Muscle layer of duodenum (tissue), 2 donors: ENCODE data around the gene CRLF2.

Experiments
- H3K27ac ChIP-seq: one replicate; pipeline ENCODE4 v1.7.0; 2013; ENCODE audit warnings: mild to moderate bottlenecking, low read length
- H3K27me3 ChIP-seq: one replicate; pipeline ENCODE4 v1.7.0; 2013; ENCODE audit warnings: low read depth, mild to moderate bottlenecking, control low read depth, low read length
- H3K36me3 ChIP-seq, 2 donors: one replicate each; pipeline ENCODE4 v1.7.0; 2013; ENCODE audit warnings: low read length in 2 of 2, control low read depth in 1 of 2, mild to moderate bottlenecking in 1 of 2; ENCODE audit not compliant: insufficient read depth in 2 of 2, control insufficient read depth in 1 of 2
- H3K4me1 ChIP-seq, 2 donors: one replicate each; pipeline ENCODE4 v1.7.0; 2013; ENCODE audit warnings: low read length in 2 of 2, mild to moderate bottlenecking in 2 of 2, control low read depth in 1 of 2, moderate library complexity in 1 of 2; ENCODE audit not compliant: insufficient read depth in 2 of 2, control insufficient read depth in 1 of 2
- H3K4me3 ChIP-seq, 2 donors: one replicate each; pipeline ENCODE4 v1.7.0; 2013; ENCODE audit warnings: low read length in 2 of 2, low read depth in 1 of 2, mild to moderate bottlenecking in 1 of 2
- H3K9me3 ChIP-seq, 2 donors: one replicate each; pipeline ENCODE4 v1.7.0; 2013; ENCODE audit warnings: low read length in 2 of 2, control low read depth in 1 of 2, mild to moderate bottlenecking in 1 of 2; ENCODE audit not compliant: control insufficient read depth in 1 of 2
- donor health status: healthy.

CRLF2 gene

GRCh38 chrX:1147611-1148515 lies 64.6 kb downstream of the CRLF2 start:
- H3K9me3 ChIP-seq = no peaks in the 10 kb centered on the region
- no peaks in the 10 kb centered on the region for H3K36me3 ChIP-seq
- no peak overlapping the region for H3K27ac ChIP-seq
- no peaks in the 10 kb centered on the region for H3K27me3 ChIP-seq
- H3K4me3 ChIP-seq = no peak overlapping the region
- no peaks in the 10 kb centered on the region for H3K4me1 ChIP-seq

- Histone ChIP-seq H3K36me3 (no peaks in the 10 kb centered on the region), H3K4me3 (no peak overlapping the region), H3K27ac (no peak overlapping the region), H3K27me3 (no peaks in the 10 kb centered on the region), H3K9me3 (no peaks in the 10 kb centered on the region), H3K4me1 (no peaks in the 10 kb centered on the region)
Measured at GRCh38 chrX:1144293-1144692, 68.2 kb downstream of the CRLF2 start.
